Placental pericyte (primary cell): ENCODE measurements around the gene SLC50A1. TPM values are rescaled to one million over a fixed set of nuclear protein-coding genes. Genes with fewer than 3 reads are reported as not detected.

Experiments used
- small RNA-seq: library from RNA; depleted of rRNA; stranded (forward); fragments of <200 nt; gene quantifications from one replicate; pipeline ENCODE3, GENCODE V24; 2012; ENCODE audit warnings: low replicate concordance
- total RNA-seq: library from RNA; depleted of rRNA; stranded (reverse); fragments of >200 nt; gene quantifications from 2 replicates; pipeline ENCODE4 v1.2.3, GENCODE V29; 2012

Gene SLC50A1
- total RNA-seq: 27.9 and 45.3 TPM in 2 replicates

GRCh38 chr1:155135415-155136028 is at the start of gene SLC50A1:
Gene SLC50A1 (plus strand): TSS chr1:155135852. CDS start chr1:155135912, 60 bp downstream.

GRCh38 chr1:155127105-155127966 is 8.3 kb upstream of the SLC50A1 start, which contains the start of gene EFNA1:
Gene EFNA1 (plus strand): TSS chr1:155127876. CDS start chr1:155127978, 102 bp downstream.

GRCh38 chr1:155139895-155140629 is 4.4 kb downstream of the SLC50A1 start, which contains the start of gene DPM3:
Gene DPM3 (minus strand): TSS chr1:155140531. CDS start chr1:155140240, 291 bp downstream.

GRCh38 chr1:155172732-155173477 is 37.3 kb downstream of the SLC50A1 start, which contains the start of gene KRTCAP2:
Gene KRTCAP2 (minus strand): TSS chr1:155173304. CDS start chr1:155173224, 80 bp downstream.

GRCh38 chr1:155173478-155174323 is 38.0 kb downstream of the SLC50A1 start, which contains the start of gene TRIM46:
Gene TRIM46 (plus strand): TSS chr1:155173849. CDS start chr1:155173967, 118 bp downstream.

Small RNAs within 50 kb of the gene (small RNA-seq; reads per million reads assigned to genes)
- gene HMGN2P18 (not detected), gene RF00019 (not detected)

Other genes with a start within 250 kb of the SLC50A1 start
- gene PMVK, start 199.1 kb upstream of the SLC50A1 start, total RNA-seq: 6.3 and 7.0 TPM in 2 replicates
- 35.4 and 80.8 TPM in 2 replicates for gene PBXIP1, start 179.8 kb upstream of the SLC50A1 start, total RNA-seq
- 18.8 and 20.4 TPM in 2 replicates for gene PYGO2, start 174.1 kb upstream of the SLC50A1 start, total RNA-seq
- 325 and 447 TPM in 2 replicates for gene SHC1, start 165.1 kb upstream of the SLC50A1 start, total RNA-seq
- gene CKS1B, start 161.2 kb upstream of the SLC50A1 start, total RNA-seq: 17.7 and 101 TPM in 2 replicates
- gene FLAD1, start 152.5 kb upstream of the SLC50A1 start, total RNA-seq: 23.4 and 36.7 TPM in 2 replicates
- 0.86 TPM in 1 of 2 replicates, not detected in the other for gene LENEP, start 142.3 kb upstream of the SLC50A1 start, total RNA-seq
- 30.4 and 31.4 TPM in 2 replicates for gene ZBTB7B, start 133.1 kb upstream of the SLC50A1 start, total RNA-seq
- 0.66 TPM in 1 of 2 replicates, not detected in the other for gene DCST2, start 102.1 kb upstream of the SLC50A1 start, total RNA-seq
- gene DCST1, start 102.0 kb upstream of the SLC50A1 start, total RNA-seq: not detected in 2 replicates
- 53.7 and 63.5 TPM in 2 replicates for gene ADAM15, start 84.5 kb upstream of the SLC50A1 start, total RNA-seq
- gene EFNA4, start 72.1 kb upstream of the SLC50A1 start, total RNA-seq: 2.0 and 3.0 TPM in 2 replicates
- 0.43 and 0.66 TPM in 2 replicates for gene EFNA3, start 57.0 kb upstream of the SLC50A1 start, total RNA-seq
- 0.14 TPM in 1 of 2 replicates, not detected in the other for gene EFNA1, start 8.0 kb upstream of the SLC50A1 start, total RNA-seq
- gene DPM3, start 4.7 kb downstream of the SLC50A1 start, total RNA-seq: 24.9 and 28.6 TPM in 2 replicates
- gene KRTCAP2, start 37.5 kb downstream of the SLC50A1 start, total RNA-seq: 74.2 and 127 TPM in 2 replicates
- 4.4 and 8.7 TPM in 2 replicates for gene TRIM46, start 38.0 kb downstream of the SLC50A1 start, total RNA-seq
- 11.7 and 41.6 TPM in 2 replicates for gene THBS3, start 72.0 kb downstream of the SLC50A1 start, total RNA-seq
- gene MTX1, start 72.8 kb downstream of the SLC50A1 start, total RNA-seq: 45.3 and 63.3 TPM in 2 replicates
- gene ENTREP3, start 119.6 kb downstream of the SLC50A1 start, total RNA-seq: 10.1 and 10.3 TPM in 2 replicates
- gene SCAMP3, start 126.5 kb downstream of the SLC50A1 start, total RNA-seq: 60.6 and 62.4 TPM in 2 replicates
- gene CLK2, start 137.7 kb downstream of the SLC50A1 start, total RNA-seq: 22.8 and 32.9 TPM in 2 replicates
- gene HCN3, start 141.6 kb downstream of the SLC50A1 start, total RNA-seq: 0.57 and 2.0 TPM in 2 replicates
- not detected in 2 replicates for gene PKLR, start 165.6 kb downstream of the SLC50A1 start, total RNA-seq
- gene FDPS, start 173.0 kb downstream of the SLC50A1 start, total RNA-seq: 216 and 558 TPM in 2 replicates
- gene RUSC1, start 185.0 kb downstream of the SLC50A1 start, total RNA-seq: 10.7 and 30.8 TPM in 2 replicates